GM10266 (cell line): Measurements from ENCODE around the gene APBA2.

Experiments used
- DNase-seq: peaks from one replicate; pipeline ENCODE4 v3.0.0; 2012; ENCODE audit errors: extremely low spot score
- CTCF ChIP-seq: IDR thresholded peaks from 2 replicates; pipeline ENCODE4 v1.5.1; 2012; ENCODE audit warnings: mild to moderate bottlenecking, low read depth; ENCODE audit not compliant: control insufficient read depth, insufficient read depth; ENCODE audit errors: missing control alignments

APBA2 gene

GRCh38 chr15:29066310-29066709, 180.5 kb downstream of the APBA2 start:
- no peak for DNase-seq
- no peak for TF ChIP-seq CTCF

GRCh38 chr15:29066838-29067237, 181.1 kb downstream of the APBA2 start:
- no peak for DNase-seq
- TF ChIP-seq CTCF = no peak

GRCh38 chr15:29067949-29068348, 182.2 kb downstream of the APBA2 start:
- DNase-seq = no peak

GRCh38 chr15:29070471-29071231, 184.9 kb downstream of the APBA2 start:
- no peak for TF ChIP-seq CTCF
- no peak for DNase-seq

More at GRCh38 chr15:29067949-29068348, 182.2 kb downstream of the APBA2 start:
- TF ChIP-seq CTCF = no peak

- TF ChIP-seq CTCF = no peak
- no peak for DNase-seq
Observed at GRCh38 chr15:29071232-29071881, 185.6 kb downstream of the APBA2 start.

GRCh38 chr15:29071882-29072273, 186.1 kb downstream of the APBA2 start:
- TF ChIP-seq CTCF = no peak
- no peak for DNase-seq

GRCh38 chr15:29072444-29072843, 186.7 kb downstream of the APBA2 start:
- no peak for TF ChIP-seq CTCF
- DNase-seq = no peak
